WTC11 (cell line): ENCODE data around the gene PRR19.
A peak's percentile ranks its signal among the peaks of the same experiment; 100 is the strongest.

Source experiments
- ATF3 ChIP-seq: sonication (generic); formaldehyde crosslinking; conservative IDR thresholded peaks from 2 replicates; pipeline ENCODE4 v1.8.1; 2022; ENCODE audit warnings: mild to moderate bottlenecking, missing genetic modification reagents
- ATF6 ChIP-seq: sonication (generic); formaldehyde crosslinking; IDR thresholded peaks from 2 replicates; pipeline ENCODE4 v1.8.1; 2023; ENCODE audit warnings: mild to moderate bottlenecking, missing genetic modification reagents
- CTCF ChIP-seq: fragments of 200-600 bp; IDR thresholded peaks from 2 replicates; pipeline ENCODE4 v1.8.0; 2022; ENCODE audit warnings: antibody characterized with exemption
- ERG ChIP-seq: fragments of 250-450 bp; sonication (Bioruptor Pico); IDR thresholded peaks from 2 replicates; pipeline ENCODE4 v1.8.0; 2021; ENCODE audit warnings: mild to moderate bottlenecking
- FOXK1 ChIP-seq: sonication (generic); formaldehyde crosslinking; IDR thresholded peaks from 2 replicates; pipeline ENCODE4 v1.8.0; 2022; ENCODE audit warnings: mild to moderate bottlenecking, moderate library complexity, missing genetic modification reagents
- HMGXB4 ChIP-seq: sonication (generic); formaldehyde crosslinking; IDR thresholded peaks from 2 replicates; pipeline ENCODE4 v1.8.1; 2023; ENCODE audit warnings: mild to moderate bottlenecking, moderate library complexity, missing genetic modification reagents
- MLX ChIP-seq: sonication (generic); formaldehyde crosslinking; IDR thresholded peaks from 2 replicates; pipeline ENCODE4 v1.8.1; 2023; ENCODE audit warnings: mild to moderate bottlenecking, missing genetic modification reagents, moderate library complexity
- MXD4 ChIP-seq: fragments of 250-450 bp; sonication (Bioruptor Pico); IDR thresholded peaks from 2 replicates; pipeline ENCODE4 v1.8.0; 2021; ENCODE audit warnings: mild to moderate bottlenecking, moderate library complexity, borderline replicate concordance
- MYBL2 ChIP-seq: sonication (generic); formaldehyde crosslinking; IDR thresholded peaks from 2 replicates; pipeline ENCODE4 v1.8.1; 2023; ENCODE audit warnings: mild to moderate bottlenecking, moderate library complexity, missing genetic modification reagents
- SP1 ChIP-seq: sonication (generic); formaldehyde crosslinking; conservative IDR thresholded peaks from 2 replicates; pipeline ENCODE4 v1.8.1; 2022; ENCODE audit warnings: missing genetic modification reagents
- USF1 ChIP-seq: sonication (generic); formaldehyde crosslinking; IDR thresholded peaks from 2 replicates; pipeline ENCODE4 v1.8.0; 2022; ENCODE audit warnings: mild to moderate bottlenecking, missing genetic modification reagents
- ZNF121 ChIP-seq: sonication (generic); formaldehyde crosslinking; IDR thresholded peaks from 2 replicates; pipeline ENCODE4 v1.8.0; 2023; ENCODE audit warnings: missing genetic modification reagents
- ZNF317 ChIP-seq: sonication (generic); formaldehyde crosslinking; IDR thresholded peaks from 2 replicates; pipeline ENCODE4 v1.8.1; 2023; ENCODE audit warnings: low read depth, mild to moderate bottlenecking, moderate library complexity, missing genetic modification reagents, borderline replicate concordance
- ZNF512 ChIP-seq: sonication (generic); formaldehyde crosslinking; IDR thresholded peaks from 2 replicates; pipeline ENCODE4 v1.8.1; 2022; ENCODE audit warnings: missing genetic modification reagents, borderline replicate concordance

- TF ChIP-seq CTCF (peak; percentile 96), ATF3 (CRISPR knock-in tag) (no peak), MYBL2 (CRISPR knock-in tag) (no peak), USF1 (CRISPR knock-in tag) (no peak), MXD4 (CRISPR knock-in tag) (no peak), FOXK1 (no peak; the same call in 1 of the 2 replicates), ZNF121 (CRISPR knock-in tag) (no peak), ZNF512 (CRISPR knock-in tag) (no peak), HMGXB4 (CRISPR knock-in tag) (no peak), ATF6 (CRISPR knock-in tag) (no peak), SP1 (CRISPR knock-in tag) (no peak; the same call in 1 of the 2 replicates), MLX (CRISPR knock-in tag) (no peak), ERG (CRISPR knock-in tag) (no peak; the same call in 1 of the 2 replicates), ZNF317 (no peak)
Measured at GRCh38 chr19:42295831-42296525, 6.0 kb upstream of the PRR19 start.
